ENCODE measurements around the gene GMPR.
"Not testable (repeated sequence)": the region's sequence is repeated elsewhere in the genome, so short reads cannot be mapped to it uniquely, and the experiment has no call there.

The GMPR gene

GRCh38 chr6:16225062-16225731 is 13.2 kb upstream of the GMPR start:
- DNase-seq (ENCODE audit: low read depth) = not testable (repeated sequence)

GRCh38 chr6:16226117-16227047 is 12.0 kb upstream of the GMPR start:
- not testable (repeated sequence) for DNase-seq (ENCODE audit: low read depth)

- no peak for DNase-seq (ENCODE audit: low read depth)
Observed at GRCh38 chr6:16227048-16227562, 11.3 kb upstream of the GMPR start.

GRCh38 chr6:16227605-16228004 is 10.8 kb upstream of the GMPR start:
- DNase-seq (ENCODE audit: low read depth) = no peak

GRCh38 chr6:16228043-16228442 is 10.3 kb upstream of the GMPR start:
- no peak for DNase-seq (ENCODE audit: low read depth)

- no peak for DNase-seq (ENCODE audit: low read depth)
Observed at GRCh38 chr6:16228709-16229665, 9.4 kb upstream of the GMPR start.

- DNase-seq (ENCODE audit: low read depth) = no peak
Observed at GRCh38 chr6:16229700-16230099, 8.7 kb upstream of the GMPR start.

- DNase-seq (ENCODE audit: low read depth) = no peak
Observed at GRCh38 chr6:16230953-16231352, 7.4 kb upstream of the GMPR start.

GRCh38 chr6:16232086-16232485 is 6.3 kb upstream of the GMPR start:
- DNase-seq (ENCODE audit: low read depth) = no peak

- DNase-seq (ENCODE audit: low read depth) = no peak
Observed at GRCh38 chr6:16236009-16236501, 2.3 kb upstream of the GMPR start.

GRCh38 chr6:16236631-16237199 is 1.7 kb upstream of the GMPR start:
- DNase-seq (ENCODE audit: low read depth) = no peak

GRCh38 chr6:16237242-16237641 is 1.1 kb upstream of the GMPR start:
- DNase-seq (ENCODE audit: low read depth) = no peak

GRCh38 chr6:16238963-16239797 is 793 bp downstream of the GMPR start:
- no peak for DNase-seq (ENCODE audit: low read depth)

- no peak for DNase-seq (ENCODE audit: low read depth)
Observed at GRCh38 chr6:16239798-16240123, 1.4 kb downstream of the GMPR start.

- DNase-seq (ENCODE audit: low read depth) = no peak
Observed at GRCh38 chr6:16240589-16241320, 2.4 kb downstream of the GMPR start.

- no peak for DNase-seq (ENCODE audit: low read depth)
Observed at GRCh38 chr6:16241321-16241689, 2.9 kb downstream of the GMPR start.

GRCh38 chr6:16243055-16243454 is 4.7 kb downstream of the GMPR start:
- DNase-seq (ENCODE audit: low read depth) = no peak

GRCh38 chr6:16243664-16244063 is 5.3 kb downstream of the GMPR start:
- DNase-seq (ENCODE audit: low read depth) = no peak

- no peak for DNase-seq (ENCODE audit: low read depth)
Observed at GRCh38 chr6:16244446-16244845, 6.1 kb downstream of the GMPR start.

GRCh38 chr6:16244869-16245451 is 6.6 kb downstream of the GMPR start:
- no peak for DNase-seq (ENCODE audit: low read depth)

Data from activated T-cell treated with anti-CD3 and anti-CD28 coated beads for 24 hours (primary cell).